ENCODE measurements around the gene JMJD8. TPM values are rescaled to one million over a fixed set of nuclear protein-coding genes. Genes with fewer than 3 reads are reported as not detected.

Gene JMJD8, protein sequence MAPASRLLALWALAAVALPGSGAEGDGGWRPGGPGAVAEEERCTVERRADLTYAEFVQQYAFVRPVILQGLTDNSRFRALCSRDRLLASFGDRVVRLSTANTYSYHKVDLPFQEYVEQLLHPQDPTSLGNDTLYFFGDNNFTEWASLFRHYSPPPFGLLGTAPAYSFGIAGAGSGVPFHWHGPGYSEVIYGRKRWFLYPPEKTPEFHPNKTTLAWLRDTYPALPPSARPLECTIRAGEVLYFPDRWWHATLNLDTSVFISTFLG
- total RNA-seq (10 to 100 TPM; 19.1 to 27.5 (median 23.1) TPM), polyA plus RNA-seq (10 to 100 TPM; 25.5 to 63.5 (median 41.5) TPM)
- long read RNA-seq, donor 1, transcript JMJD8-201 (9 exons, 2,038 nt): major isoform, 7 of 24 reads
- long read RNA-seq, donor 1, partial matches to known transcripts: 2 of 24 reads
- long read RNA-seq, donor 1, other reads (novel, unspliced or antisense): 10 of 24 reads
- long read RNA-seq, donor 2, transcript JMJD8-201 (9 exons, 2,038 nt): major isoform, 21 of 75 reads
- long read RNA-seq, donor 2, partial matches to known transcripts: 15 of 75 reads
- long read RNA-seq, donor 2, other reads (novel, unspliced or antisense): 28 of 75 reads

- intact Hi-C loops (cut with DNase I): no loop called here
- H3K4me3 ChIP-seq: peak within 1 kb of the TSS; percentile 79
- peaks cover 50% of the 10 kb centered on the region for H3K4me1 ChIP-seq
- TF ChIP-seq, protein P1, sequence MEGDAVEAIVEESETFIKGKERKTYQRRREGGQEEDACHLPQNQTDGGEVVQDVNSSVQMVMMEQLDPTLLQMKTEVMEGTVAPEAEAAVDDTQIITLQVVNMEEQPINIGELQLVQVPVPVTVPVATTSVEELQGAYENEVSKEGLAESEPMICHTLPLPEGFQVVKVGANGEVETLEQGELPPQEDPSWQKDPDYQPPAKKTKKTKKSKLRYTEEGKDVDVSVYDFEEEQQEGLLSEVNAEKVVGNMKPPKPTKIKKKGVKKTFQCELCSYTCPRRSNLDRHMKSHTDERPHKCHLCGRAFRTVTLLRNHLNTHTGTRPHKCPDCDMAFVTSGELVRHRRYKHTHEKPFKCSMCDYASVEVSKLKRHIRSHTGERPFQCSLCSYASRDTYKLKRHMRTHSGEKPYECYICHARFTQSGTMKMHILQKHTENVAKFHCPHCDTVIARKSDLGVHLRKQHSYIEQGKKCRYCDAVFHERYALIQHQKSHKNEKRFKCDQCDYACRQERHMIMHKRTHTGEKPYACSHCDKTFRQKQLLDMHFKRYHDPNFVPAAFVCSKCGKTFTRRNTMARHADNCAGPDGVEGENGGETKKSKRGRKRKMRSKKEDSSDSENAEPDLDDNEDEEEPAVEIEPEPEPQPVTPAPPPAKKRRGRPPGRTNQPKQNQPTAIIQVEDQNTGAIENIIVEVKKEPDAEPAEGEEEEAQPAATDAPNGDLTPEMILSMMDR (IDR thresholded peaks at IDR 0.05): no peak
- peak; percentile 99 for DNase-seq
- peak within 1 kb of the TSS; percentile 68 for H3K27ac ChIP-seq
- no peaks in the 10 kb centered on the region for H3K27me3 ChIP-seq (ENCODE audit: insufficient read depth in 3 of 3, low read length in 2 of 3)
- peak; percentile 69 to 75 (median 72) for ATAC-seq
- no peaks in the 10 kb centered on the region for H3K9me3 ChIP-seq
- 1% methylated on average over 55 to 91 of the region's 91 CpGs for WGBS, 3 donors
- peaks cover 5 to 34% of the 10 kb centered on the region in 2 donors for H3K36me3 ChIP-seq (ENCODE audit: insufficient read depth in 1 of 2, low read depth in 1 of 2)
These were observed at the start of gene JMJD8 for GRCh38 chr16:684071-684794. Gene JMJD8, minus strand, starts transcription at chr16:684334. Its CDS starts 15 bp downstream, at chr16:684319.

GRCh38 chr16:733382-734207 lies 49.5 kb upstream of the JMJD8 start:
- WGBS, 3 donors: 75 to 80% (median 78%) methylated on average over 33 to 34 of the region's 34 CpGs
- Histone ChIP-seq H3K27me3 (ENCODE audit: insufficient read depth in 3 of 3, low read length in 2 of 3) (peaks cover 0 to 10% (median 0%) of the 10 kb centered on the region in 3 donors), H3K4me3 (no peak overlapping the region), H3K36me3 (ENCODE audit: insufficient read depth in 1 of 2, low read depth in 1 of 2) (peaks cover 3 to 88% of the 10 kb centered on the region in 2 donors), H3K27ac (no peak overlapping the region), H3K9me3 (no peaks in the 10 kb centered on the region), H3K4me1 (no peaks in the 10 kb centered on the region)
- TF ChIP-seq, protein P1 (IDR thresholded peaks at IDR 0.05): peak; percentile 15
- ATAC-seq: no peak
- DNase-seq: no peak
- intact Hi-C loops (cut with DNase I): no loop called here

DNA sequence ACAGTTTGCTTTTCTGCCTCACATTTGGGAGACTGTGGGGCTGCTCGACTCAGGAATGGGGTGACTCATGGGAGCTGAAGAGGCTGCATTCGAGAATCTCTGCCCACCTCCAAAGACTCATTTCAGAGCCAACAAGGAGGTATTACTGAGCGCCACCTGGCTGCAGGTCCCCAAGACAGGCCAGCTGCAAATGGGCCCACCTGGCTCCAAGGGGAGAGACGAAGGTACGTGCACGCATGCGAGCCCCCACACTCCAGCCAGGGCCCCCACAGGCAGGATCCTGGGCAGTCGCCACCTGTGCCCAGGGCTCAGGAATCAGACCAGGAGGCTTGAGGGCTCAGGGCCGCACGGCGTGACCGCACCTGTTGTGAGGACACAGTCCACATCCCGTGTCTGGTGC lies 48.8 kb upstream of the JMJD8 start:
- intact Hi-C loops (cut with DNase I): no loop called here
- 81 to 83% (median 82%) methylated on average over 13 of the region's 13 CpGs for WGBS, 3 donors
- DNase-seq: no peak
- TF ChIP-seq, protein P1 (IDR thresholded peaks at IDR 0.05): no peak
- Histone ChIP-seq H3K4me3 (no peak overlapping the region), H3K36me3 (ENCODE audit: insufficient read depth in 1 of 2, low read depth in 1 of 2) (peaks cover 3 to 81% of the 10 kb centered on the region in 2 donors), H3K27me3 (ENCODE audit: insufficient read depth in 3 of 3, low read length in 2 of 3) (peaks cover 0 to 15% (median 2%) of the 10 kb centered on the region in 3 donors), H3K9me3 (no peaks in the 10 kb centered on the region), H3K27ac (no peak overlapping the region), H3K4me1 (peaks cover under 1% of the 10 kb centered on the region)
- ATAC-seq: no peak

GRCh38 chr16:732332-732731 lies 48.2 kb upstream of the JMJD8 start:
- 92 to 95% (median 94%) methylated on average over 12 of the region's 12 CpGs for WGBS, 3 donors
- Histone ChIP-seq H3K27me3 (ENCODE audit: insufficient read depth in 3 of 3, low read length in 2 of 3) (peaks cover 0 to 21% (median 7%) of the 10 kb centered on the region in 3 donors), H3K9me3 (no peaks in the 10 kb centered on the region), H3K4me3 (no peak overlapping the region), H3K36me3 (ENCODE audit: insufficient read depth in 1 of 2, low read depth in 1 of 2) (peaks cover 3 to 75% of the 10 kb centered on the region in 2 donors), H3K4me1 (peaks cover 6% of the 10 kb centered on the region), H3K27ac (no peak overlapping the region)
- intact Hi-C loops (cut with DNase I): no loop called here
- TF ChIP-seq, protein P1 (IDR thresholded peaks at IDR 0.05): no peak
- ATAC-seq (no peak), DNase-seq (no peak)

All from psoas muscle (tissue), 8 donors.